ENCODE data around the gene TPM1.
A peak's percentile ranks its signal among the peaks of the same experiment; 100 is the strongest.

Gene TPM1

DNA sequence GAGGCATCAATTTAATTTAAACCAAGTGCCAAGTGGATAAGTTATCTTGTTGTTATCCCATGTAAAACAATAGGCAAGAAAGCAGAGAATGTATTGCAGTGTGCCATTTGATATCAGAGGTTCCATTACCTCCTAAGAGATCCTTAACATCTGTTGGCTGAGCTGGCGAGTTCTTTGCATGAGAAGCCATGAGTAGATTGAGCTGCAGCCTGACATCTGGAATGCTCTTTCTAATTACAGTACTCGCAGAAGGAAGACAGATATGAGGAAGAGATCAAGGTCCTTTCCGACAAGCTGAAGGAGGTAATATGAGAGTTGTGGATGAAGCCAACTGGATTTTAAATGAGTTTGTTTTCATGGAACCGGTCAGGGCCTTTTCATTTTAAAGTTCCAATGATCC is 19.4 kb downstream of the TPM1 start:
- TF ChIP-seq, protein P1, sequence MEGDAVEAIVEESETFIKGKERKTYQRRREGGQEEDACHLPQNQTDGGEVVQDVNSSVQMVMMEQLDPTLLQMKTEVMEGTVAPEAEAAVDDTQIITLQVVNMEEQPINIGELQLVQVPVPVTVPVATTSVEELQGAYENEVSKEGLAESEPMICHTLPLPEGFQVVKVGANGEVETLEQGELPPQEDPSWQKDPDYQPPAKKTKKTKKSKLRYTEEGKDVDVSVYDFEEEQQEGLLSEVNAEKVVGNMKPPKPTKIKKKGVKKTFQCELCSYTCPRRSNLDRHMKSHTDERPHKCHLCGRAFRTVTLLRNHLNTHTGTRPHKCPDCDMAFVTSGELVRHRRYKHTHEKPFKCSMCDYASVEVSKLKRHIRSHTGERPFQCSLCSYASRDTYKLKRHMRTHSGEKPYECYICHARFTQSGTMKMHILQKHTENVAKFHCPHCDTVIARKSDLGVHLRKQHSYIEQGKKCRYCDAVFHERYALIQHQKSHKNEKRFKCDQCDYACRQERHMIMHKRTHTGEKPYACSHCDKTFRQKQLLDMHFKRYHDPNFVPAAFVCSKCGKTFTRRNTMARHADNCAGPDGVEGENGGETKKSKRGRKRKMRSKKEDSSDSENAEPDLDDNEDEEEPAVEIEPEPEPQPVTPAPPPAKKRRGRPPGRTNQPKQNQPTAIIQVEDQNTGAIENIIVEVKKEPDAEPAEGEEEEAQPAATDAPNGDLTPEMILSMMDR (IDR thresholded peaks at IDR 0.05; ENCODE audit: low read length, missing control alignments), result no peak
- H3K4me3 ChIP-seq (replicated peaks; ENCODE audit: low read depth, low read length), result no peak overlapping the region
- no peak for DNase-seq (ENCODE audit: low read depth)

DNA sequence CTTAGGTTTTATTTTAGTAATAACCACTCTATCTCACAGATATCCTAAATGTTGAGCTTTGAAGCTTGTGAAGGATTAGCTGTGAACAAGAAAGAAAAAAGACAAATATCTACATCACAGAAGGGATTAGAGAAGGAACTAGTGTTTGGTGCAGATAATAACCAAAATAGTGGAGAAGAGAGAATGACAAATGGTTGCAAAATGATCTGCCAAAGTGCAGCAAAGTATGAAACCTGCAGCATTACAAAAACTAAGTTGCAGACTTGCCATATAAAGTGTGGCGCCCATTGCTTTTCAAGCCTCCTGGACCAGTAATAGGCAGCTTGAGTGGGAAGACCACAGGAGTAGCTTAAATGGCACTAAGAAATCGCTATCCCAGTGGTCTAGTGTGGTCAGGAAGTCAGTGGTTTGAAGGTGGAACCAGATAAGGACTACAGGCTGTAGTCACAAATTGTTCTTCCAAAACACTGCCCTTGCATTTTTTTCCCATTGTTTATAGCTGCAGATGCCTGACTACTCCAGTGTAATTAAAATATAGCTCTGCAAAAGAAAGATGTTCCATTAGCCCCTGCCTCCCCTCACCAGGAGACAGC is 20.7 kb downstream of the TPM1 start:
- H3K4me3 ChIP-seq (replicated peaks; ENCODE audit: low read depth, low read length), result no peak overlapping the region
- TF ChIP-seq, protein P1 (IDR thresholded peaks at IDR 0.05; ENCODE audit: low read length, missing control alignments), result no peak
- no peak for DNase-seq (ENCODE audit: low read depth)

DNA sequence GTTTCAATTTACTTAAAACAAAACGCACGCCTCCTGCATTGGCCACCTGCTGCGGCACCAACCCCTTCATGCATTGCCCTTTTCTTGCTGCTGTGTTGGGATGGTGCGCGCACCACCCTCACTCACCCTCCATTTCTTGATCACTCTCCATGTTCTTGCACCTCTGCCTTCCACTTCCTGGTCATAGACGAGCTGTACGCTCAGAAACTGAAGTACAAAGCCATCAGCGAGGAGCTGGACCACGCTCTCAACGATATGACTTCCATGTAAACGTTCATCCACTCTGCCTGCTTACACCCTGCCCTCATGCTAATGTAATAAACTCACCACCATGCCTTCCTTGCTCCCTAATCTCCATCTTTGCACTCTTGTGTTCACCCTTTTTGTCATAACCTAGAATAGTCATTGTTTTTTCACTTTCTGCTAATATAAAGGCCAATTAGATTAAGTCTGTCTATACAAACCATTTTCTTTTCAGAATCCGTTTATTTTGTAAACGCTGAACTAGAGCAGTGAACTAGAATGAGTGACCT is 21.4 kb downstream of the TPM1 start:
- no peak for DNase-seq (ENCODE audit: low read depth)
- H3K4me3 ChIP-seq (replicated peaks; ENCODE audit: low read depth, low read length), result no peak overlapping the region
- TF ChIP-seq, protein P1 (IDR thresholded peaks at IDR 0.05; ENCODE audit: low read length, missing control alignments), result no peak

DNA sequence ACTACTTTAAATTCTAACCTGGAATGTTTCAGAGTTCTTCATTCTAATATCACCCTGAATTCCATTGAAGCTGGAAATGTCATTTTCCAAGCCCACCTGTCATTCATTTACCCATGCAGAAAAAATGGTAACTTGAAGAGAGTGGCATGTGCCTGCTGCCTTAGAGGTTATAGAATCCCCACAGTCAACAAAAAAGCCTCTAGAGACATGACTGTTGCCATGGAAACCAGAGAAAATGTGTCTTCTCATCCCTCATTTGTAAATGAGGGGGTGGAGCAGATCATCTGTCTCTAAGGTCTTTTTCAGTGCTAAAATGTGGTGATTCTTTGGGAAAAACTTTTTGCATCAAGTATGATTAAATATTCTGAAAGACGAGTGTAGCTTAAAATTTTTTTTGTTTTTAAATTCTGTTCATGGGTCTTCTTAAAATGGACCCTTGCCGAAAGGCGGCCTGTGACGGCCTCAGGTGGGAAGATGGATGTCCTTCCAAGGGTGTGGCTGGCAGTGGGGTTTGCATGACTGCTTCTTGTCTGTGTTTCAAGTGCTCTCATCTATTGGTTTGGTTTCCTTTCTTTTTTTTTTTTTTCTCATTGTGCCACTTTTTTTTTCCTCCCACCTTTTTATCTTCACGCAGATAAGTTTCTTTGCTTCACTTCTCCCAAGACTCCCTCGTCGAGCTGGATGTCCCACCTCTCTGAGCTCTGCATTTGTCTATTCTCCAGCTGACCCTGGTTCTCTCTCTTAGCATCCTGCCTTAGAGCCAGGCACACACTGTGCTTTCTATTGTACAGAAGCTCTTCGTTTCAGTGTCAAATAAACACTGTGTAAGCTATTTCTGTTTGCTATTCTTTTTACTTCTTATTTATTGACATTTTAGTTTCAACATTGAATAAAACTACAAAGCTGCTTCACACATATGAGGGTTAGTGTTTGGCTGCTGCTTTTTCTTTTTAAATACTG is 23.0 kb downstream of the TPM1 start:
- peak; percentile 7 for DNase-seq (ENCODE audit: low read depth)
- TF ChIP-seq, protein P1 (IDR thresholded peaks at IDR 0.05; ENCODE audit: low read length, missing control alignments), result no peak

DNA sequence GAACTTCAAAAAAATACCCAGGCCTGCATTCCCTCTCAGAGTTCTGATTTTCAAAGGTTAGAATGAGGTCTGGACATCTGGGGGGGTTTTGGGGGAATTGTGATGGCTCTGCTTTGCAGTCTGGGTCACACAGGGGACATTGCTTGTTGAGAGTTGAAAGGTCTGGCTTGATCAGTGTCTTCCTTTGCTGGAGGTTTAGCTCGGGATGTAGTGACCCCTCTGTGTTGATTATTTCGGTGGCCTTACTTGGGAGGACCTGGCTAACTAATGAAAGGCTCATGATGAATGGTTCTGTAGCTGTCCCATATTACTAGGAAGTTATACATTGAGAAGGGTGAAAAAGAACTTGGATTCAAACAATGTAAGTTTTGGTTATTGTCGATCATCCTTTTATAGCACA is 23.7 kb downstream of the TPM1 start:
- H3K4me3 ChIP-seq (replicated peaks; ENCODE audit: low read depth, low read length), result no peak overlapping the region
- no peak for DNase-seq (ENCODE audit: low read depth)
- TF ChIP-seq, protein P1 (IDR thresholded peaks at IDR 0.05; ENCODE audit: low read length, missing control alignments), result no peak

More for the DNA sequence above, 23.0 kb downstream of the TPM1 start:
- H3K4me3 ChIP-seq (replicated peaks; ENCODE audit: low read depth, low read length), result no peak overlapping the region

DNA sequence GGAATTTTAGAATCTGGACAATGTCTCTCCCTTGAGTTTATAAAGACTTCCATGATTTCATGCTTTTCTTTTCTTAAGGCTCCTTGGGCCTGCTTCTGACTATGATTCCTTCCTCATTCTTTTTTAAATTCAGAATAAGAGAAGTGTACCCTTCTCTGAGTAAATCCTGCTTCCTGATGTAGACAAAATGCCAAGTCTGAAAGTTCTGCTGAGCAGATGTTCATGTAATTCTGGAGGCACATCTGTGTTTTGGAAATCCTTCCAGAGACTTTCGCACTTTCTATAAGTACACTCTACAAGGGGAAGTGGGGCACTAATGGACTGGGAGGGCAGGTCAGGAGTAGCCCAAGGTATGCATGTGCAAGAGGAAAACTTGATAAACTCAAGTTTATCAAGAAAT is 24.8 kb downstream of the TPM1 start:
- peak; percentile 1 for DNase-seq (ENCODE audit: low read depth)
- H3K4me3 ChIP-seq (replicated peaks; ENCODE audit: low read depth, low read length), result no peak overlapping the region
- TF ChIP-seq, protein P1 (IDR thresholded peaks at IDR 0.05; ENCODE audit: low read length, missing control alignments), result no peak

Measured in fibroblast of pulmonary artery (primary cell).